HG02763 (cell line): Measurements from ENCODE around the gene PHKA2.

ENCODE experiments used
- ATAC-seq: cut with Tn5 transposase; IDR thresholded peaks from one replicate; pipeline ENCODE4 v1.9.1; 2021; ENCODE audit warnings: mild to moderate bottlenecking, moderate library complexity; ENCODE audit not compliant: unreplicated experiment

PHKA2 gene

GRCh38 chrX:18890724-18891547, 93.0 kb downstream of the PHKA2 start:
- no peak for ATAC-seq

DNA sequence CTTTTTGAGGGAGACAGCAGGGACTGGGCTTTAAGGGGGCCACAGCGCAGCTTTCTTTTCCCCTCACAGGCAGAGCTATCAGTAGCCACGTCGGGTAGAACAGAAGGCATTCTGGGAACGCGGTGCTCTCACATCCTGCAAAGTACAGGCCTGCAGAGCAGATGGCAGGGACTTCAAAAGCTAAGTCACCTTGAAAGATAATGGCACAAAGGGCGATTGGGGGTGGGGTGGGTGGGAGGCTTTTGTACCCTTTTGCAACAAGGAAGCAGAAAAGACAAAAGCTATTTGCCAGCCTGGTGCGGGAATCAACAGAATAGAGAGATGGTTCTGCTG, 93.9 kb downstream of the PHKA2 start:
- ATAC-seq = no peak

- no peak for ATAC-seq
Observed at GRCh38 chrX:18889346-18890048, 94.4 kb downstream of the PHKA2 start.

- no peak for ATAC-seq
Observed at GRCh38 chrX:18888281-18888680, 95.6 kb downstream of the PHKA2 start.

- no peak for ATAC-seq
Observed at GRCh38 chrX:18887825-18888212, 96.1 kb downstream of the PHKA2 start.

DNA sequence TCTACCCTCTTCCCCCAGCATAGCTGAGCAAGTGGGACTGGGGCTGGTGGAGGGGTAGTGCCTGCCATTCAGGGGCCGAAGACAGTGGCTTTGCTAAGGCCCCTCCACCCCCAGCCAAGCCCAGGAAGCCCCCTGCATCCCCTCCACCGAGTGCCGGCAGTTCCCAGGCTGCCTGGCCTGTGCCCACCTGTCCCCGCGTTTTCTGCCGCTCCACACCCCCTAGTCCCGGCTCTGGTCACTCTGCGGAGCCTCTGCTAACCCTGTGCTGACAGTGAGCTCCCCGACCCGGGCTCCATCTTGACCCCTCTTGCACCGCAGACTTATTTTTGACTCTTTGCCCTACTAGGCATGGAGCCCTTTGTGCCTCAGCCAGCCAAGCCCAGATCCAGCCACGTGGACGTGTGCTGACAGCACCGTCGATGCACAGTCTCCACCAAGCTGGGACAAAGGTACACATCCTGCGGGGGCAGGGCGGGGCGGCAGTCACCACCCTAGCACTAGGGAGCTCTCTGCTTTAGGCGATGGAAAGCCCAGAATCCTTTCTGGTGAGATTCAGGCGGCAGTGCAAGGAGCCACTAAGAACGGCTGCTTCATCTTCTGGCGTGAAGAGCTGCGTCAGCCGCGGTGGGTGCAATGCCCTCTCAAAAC, 96.6 kb downstream of the PHKA2 start:
- ATAC-seq = no peak

- peak; percentile 71 for ATAC-seq
Observed at GRCh38 chrX:18886344-18887161, 97.4 kb downstream of the PHKA2 start.

DNA sequence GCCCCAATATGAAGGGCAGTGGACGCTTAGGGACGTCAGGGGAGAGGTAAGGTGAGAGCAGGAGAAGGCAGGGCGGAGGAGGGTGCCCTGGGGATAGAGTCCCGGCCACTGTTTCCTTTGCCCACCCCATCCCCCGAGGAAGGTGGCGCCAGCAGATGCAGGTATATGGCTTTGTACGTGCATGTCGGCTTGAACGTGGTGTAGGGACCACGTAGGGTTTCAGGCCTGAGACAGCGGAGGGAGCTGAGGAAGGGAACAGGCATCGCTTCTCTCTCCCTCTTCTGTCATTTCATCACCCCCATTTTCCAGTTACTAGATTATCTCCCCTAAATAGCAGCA, 97.9 kb downstream of the PHKA2 start:
- peak; percentile 28 for ATAC-seq

- no peak for ATAC-seq
Observed at GRCh38 chrX:18885328-18886004, 98.4 kb downstream of the PHKA2 start.

DNA sequence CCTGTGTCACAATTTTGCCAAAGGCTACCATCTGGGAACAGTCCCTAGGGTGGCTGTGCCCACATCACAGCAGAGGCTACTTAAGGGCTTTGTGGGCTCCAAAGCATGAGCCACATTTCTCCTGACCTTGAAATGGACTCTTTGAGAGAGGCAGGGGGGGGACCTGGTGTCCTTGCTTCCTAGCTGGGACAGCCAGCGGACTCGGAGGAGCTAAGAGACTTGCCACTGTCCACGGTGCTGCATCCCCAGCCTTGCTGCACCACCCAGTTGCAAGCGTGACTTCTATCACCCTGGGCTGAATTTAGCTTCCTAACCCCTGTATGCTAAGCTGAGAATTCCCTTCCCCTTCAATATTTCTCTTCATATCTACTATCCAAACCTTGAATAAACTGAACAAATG, 99.0 kb downstream of the PHKA2 start:
- no peak for ATAC-seq

GRCh38 chrX:18883961-18884765, 99.8 kb downstream of the PHKA2 start:
- no peak for ATAC-seq

DNA sequence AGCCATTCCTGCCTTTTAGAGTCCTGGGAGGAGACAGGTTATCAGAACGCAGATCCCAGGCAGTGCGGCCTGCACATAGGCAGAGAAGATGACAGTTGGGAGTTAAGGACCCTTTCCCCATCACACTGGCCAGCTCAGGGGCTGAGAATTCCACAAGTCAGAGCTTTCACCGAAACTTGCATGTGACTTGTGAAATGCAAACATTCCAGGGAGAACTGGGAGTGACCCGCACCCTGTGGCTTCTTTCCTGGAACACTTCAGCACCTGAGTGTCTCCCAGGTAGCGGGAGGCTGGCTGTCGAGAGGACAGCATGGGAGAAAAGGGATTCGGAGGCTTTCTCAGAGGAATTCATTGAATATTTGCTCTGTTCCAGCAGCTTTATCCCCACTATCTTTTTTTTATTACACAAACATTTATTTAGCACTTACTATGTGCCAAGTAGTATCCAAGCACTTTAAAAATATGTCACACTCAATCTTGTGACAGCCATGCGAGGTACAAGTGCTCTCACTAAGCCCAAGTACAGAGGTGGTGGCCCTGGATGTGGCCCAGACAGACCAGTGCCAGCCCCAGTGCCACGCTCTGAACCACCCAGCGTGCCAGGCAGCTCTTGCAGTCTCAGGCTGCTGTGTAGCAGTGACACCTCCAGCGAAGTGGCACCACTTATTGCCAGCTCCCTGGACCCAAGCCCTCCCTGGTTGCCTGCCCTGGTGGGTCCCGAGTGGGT, 100.5 kb downstream of the PHKA2 start:
- no peak for ATAC-seq

GRCh38 chrX:18879144-18879543, 104.8 kb downstream of the PHKA2 start:
- no peak for ATAC-seq

- no peak for ATAC-seq
Observed at GRCh38 chrX:18877469-18877868, 106.4 kb downstream of the PHKA2 start.

- ATAC-seq = no peak
Observed at GRCh38 chrX:18875256-18875878, 108.5 kb downstream of the PHKA2 start.

GRCh38 chrX:18874560-18875255, 109.2 kb downstream of the PHKA2 start:
- ATAC-seq = no peak

DNA sequence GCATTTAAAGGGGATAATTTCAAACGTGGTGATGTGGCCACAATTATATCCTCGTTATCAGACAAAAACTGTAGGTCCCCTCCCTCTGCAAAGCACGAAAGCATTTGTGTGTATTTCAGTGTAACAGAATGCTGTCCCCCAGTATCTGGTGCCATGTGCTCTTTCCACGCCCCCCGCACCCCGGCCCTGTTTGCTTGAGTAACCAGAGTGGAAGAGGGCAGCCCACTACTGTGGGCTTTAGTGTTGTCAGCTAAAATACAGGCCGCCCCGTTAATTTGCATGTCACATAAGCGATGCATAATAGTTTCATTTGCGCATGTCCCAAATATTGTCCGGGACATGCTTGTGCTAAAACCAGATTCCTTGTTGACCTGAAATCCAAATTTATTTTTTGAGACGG, 110.1 kb downstream of the PHKA2 start:
- no peak for ATAC-seq

DNA sequence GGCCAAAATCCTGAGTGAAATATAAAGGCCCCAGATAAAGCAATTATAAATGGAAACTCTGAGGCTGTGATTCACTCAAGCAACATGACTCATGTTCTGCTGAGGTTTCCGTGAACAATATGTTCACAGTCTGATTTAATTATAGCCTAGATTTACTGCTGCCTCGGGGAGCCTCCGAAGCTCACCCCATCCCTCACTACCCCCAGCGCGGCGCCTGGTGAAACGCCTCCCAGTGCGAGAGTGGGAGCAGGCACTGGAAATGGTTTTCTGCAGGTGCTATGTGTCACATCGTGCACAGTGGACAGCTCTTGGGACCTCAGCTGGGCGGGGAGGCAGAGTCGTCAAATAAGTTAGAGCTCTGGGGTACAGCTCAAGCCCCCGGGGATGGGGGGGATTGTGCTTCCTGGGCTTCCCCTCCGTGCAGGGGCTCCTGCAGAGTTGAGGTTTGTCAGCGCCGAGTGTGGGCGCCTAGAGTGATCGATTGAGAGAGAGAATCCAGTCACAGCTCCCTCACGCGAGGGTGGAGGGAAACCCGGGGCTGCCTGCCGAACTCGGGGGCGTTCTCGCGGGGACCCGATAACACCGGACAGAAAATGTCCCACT, 110.6 kb downstream of the PHKA2 start:
- no peak for ATAC-seq
